GM15510 (cell line): ENCODE results near the gene BAIAP2.

Source experiments
- POLR2A ChIP-seq: IDR thresholded peaks from 3 replicates; pipeline ENCODE4 v1.6.1; 2011; ENCODE audit warnings: borderline replicate concordance; ENCODE audit not compliant: insufficient read length; ENCODE audit errors: extremely low read depth

BAIAP2 gene

GRCh38 chr17:81039096-81039495 lies 4.1 kb downstream of the BAIAP2 start:
- TF ChIP-seq POLR2A, result no peak

GRCh38 chr17:81039854-81040758 lies 5.2 kb downstream of the BAIAP2 start:
- TF ChIP-seq POLR2A, result no peak

GRCh38 chr17:81040791-81041337 lies 5.9 kb downstream of the BAIAP2 start:
- no peak for TF ChIP-seq POLR2A

- no peak for TF ChIP-seq POLR2A
These were observed 7.7 kb downstream of the BAIAP2 start for GRCh38 chr17:81042606-81043005.

- no peak for TF ChIP-seq POLR2A
These were observed 8.4 kb downstream of the BAIAP2 start for GRCh38 chr17:81043319-81043724.

GRCh38 chr17:81043725-81044427 lies 8.9 kb downstream of the BAIAP2 start:
- no peak for TF ChIP-seq POLR2A

GRCh38 chr17:81044428-81044763 lies 9.4 kb downstream of the BAIAP2 start:
- no peak for TF ChIP-seq POLR2A

GRCh38 chr17:81044764-81045589 lies 10.0 kb downstream of the BAIAP2 start:
- TF ChIP-seq POLR2A, result no peak

- TF ChIP-seq POLR2A, result no peak
These were observed 10.7 kb downstream of the BAIAP2 start for GRCh38 chr17:81045590-81046095.

- TF ChIP-seq POLR2A, result no peak
These were observed 11.3 kb downstream of the BAIAP2 start for GRCh38 chr17:81046132-81046769.

- no peak for TF ChIP-seq POLR2A
These were observed 11.9 kb downstream of the BAIAP2 start for GRCh38 chr17:81046770-81047359.

- no peak for TF ChIP-seq POLR2A
These were observed 13.9 kb downstream of the BAIAP2 start for GRCh38 chr17:81048827-81049371.

GRCh38 chr17:81049372-81049911 lies 14.5 kb downstream of the BAIAP2 start:
- TF ChIP-seq POLR2A, result no peak
